GM23338 (cell line): ENCODE data around the gene PARD3. TPM values are rescaled to one million over a fixed set of nuclear protein-coding genes. Genes with fewer than 3 reads are reported as not detected.

Experiments used
- ATAC-seq: fragments of 200-7000 bp; cut with Tn5 transposase; 3 replicates; pipeline ENCODE4 v1.9.1; 2020
- DNase-seq: peaks from one replicate; pipeline ENCODE4 v3.0.0-alpha.2; 2015; ENCODE audit warnings: low spot score
- H2AFZ ChIP-seq: fragments of 200-600 bp; sonication (generic); 2 replicates; pipeline ENCODE4 v1.8.0; 2016; ENCODE audit warnings: antibody characterized with exemption, mild to moderate bottlenecking, moderate library complexity
- H3F3A ChIP-seq: fragments of 200-600 bp; sonication (generic); replicated peaks from 2 replicates; pipeline ENCODE4 v1.8.0; 2017; ENCODE audit warnings: antibody characterized with exemption, mixed run types, low read depth
- H3K27ac ChIP-seq: fragments of 200-600 bp; sonication (generic); 2 replicates; pipeline ENCODE4 v1.6.1; 2016; ENCODE audit warnings: low read depth
- H3K27me3 ChIP-seq: fragments of 200-600 bp; sonication (generic); 2 replicates; pipeline ENCODE4 v1.8.0; 2016; ENCODE audit warnings: mild to moderate bottlenecking, mixed run types, moderate library complexity; ENCODE audit not compliant: insufficient read depth
- H3K36me3 ChIP-seq: fragments of 200-600 bp; sonication (generic); 2 replicates; pipeline ENCODE4 v1.8.0; 2016; ENCODE audit warnings: mild to moderate bottlenecking; ENCODE audit not compliant: insufficient read depth
- H3K4me1 ChIP-seq: fragments of 200-600 bp; sonication (generic); 2 replicates; pipeline ENCODE4 v1.8.0; 2016; ENCODE audit warnings: mild to moderate bottlenecking, moderate library complexity; ENCODE audit not compliant: insufficient read depth
- H3K4me2 ChIP-seq: fragments of 200-600 bp; sonication (generic); 2 replicates; pipeline ENCODE4 v1.7.1; 2017; ENCODE audit warnings: mixed run types
- H3K4me3 ChIP-seq: fragments of 200-600 bp; sonication (generic); 2 replicates; pipeline ENCODE4 v1.6.1; 2016; ENCODE audit warnings: mixed run types
- H3K79me2 ChIP-seq: fragments of 200-600 bp; sonication (generic); replicated peaks from 2 replicates; pipeline ENCODE4 v1.8.0; 2017; ENCODE audit warnings: mild to moderate bottlenecking; ENCODE audit not compliant: insufficient read depth
- H3K9me2 ChIP-seq: fragments of 200-600 bp; sonication (generic); 2 replicates; pipeline ENCODE4 v1.8.0; 2017; ENCODE audit not compliant: insufficient read depth
- H4K20me1 ChIP-seq: fragments of 200-600 bp; sonication (generic); replicated peaks from 2 replicates; pipeline ENCODE4 v1.8.0; 2017; ENCODE audit warnings: mild to moderate bottlenecking; ENCODE audit not compliant: insufficient read depth
- H3K27ac Mint-ChIP-seq: 2 replicates; pipeline ENCODE4 v1.8.0; 2020; ENCODE audit warnings: inconsistent platforms, mild to moderate bottlenecking, moderate library complexity, mixed read lengths
- H3K27me3 Mint-ChIP-seq: 3 replicates; pipeline ENCODE4 v1.8.0; 2022; ENCODE audit warnings: low read depth, mild to moderate bottlenecking, moderate library complexity, mixed read lengths, inconsistent platforms; ENCODE audit not compliant: insufficient read depth, poor library complexity
- H3K36me3 Mint-ChIP-seq: 3 replicates; pipeline ENCODE4 v1.8.0; 2021; ENCODE audit warnings: low read depth, mild to moderate bottlenecking, inconsistent platforms, moderate library complexity, mixed read lengths
- H3K4me1 Mint-ChIP-seq: 3 replicates; pipeline ENCODE4 v1.8.0; 2020; ENCODE audit warnings: mild to moderate bottlenecking, inconsistent platforms, mixed read lengths
- H3K4me3 Mint-ChIP-seq: 3 replicates; pipeline ENCODE4 v1.8.0; 2021; ENCODE audit warnings: moderate library complexity, mild to moderate bottlenecking, inconsistent platforms, mixed read lengths
- H3K9me3 Mint-ChIP-seq: 3 replicates; pipeline ENCODE4 v1.8.0; 2020; ENCODE audit warnings: moderate library complexity, mild to moderate bottlenecking, inconsistent platforms, mixed read lengths
- CREB1 ChIP-seq: fragments of 250-450 bp; sonication (Bioruptor Pico); IDR thresholded peaks from 2 replicates; pipeline ENCODE4 v1.5.0; 2020; ENCODE audit warnings: low read depth, mild to moderate bottlenecking, moderate library complexity
- CTCF ChIP-seq, 2 experiments: fragments of 200-600 bp in 1 of 2; sonication (generic) in 1 of 2; conservative IDR thresholded peaks; 2 replicates each; pipeline versions ENCODE4 v1.5.1 to v1.6.1; 2016 to 2017; ENCODE audit warnings: antibody characterized with exemption in 2 of 2, low read depth in 2 of 2, mild to moderate bottlenecking in 2 of 2, moderate library complexity in 1 of 2
- ETS1 ChIP-seq: IDR thresholded peaks from 2 replicates; pipeline ENCODE4 v1.6.1; 2016; ENCODE audit warnings: antibody characterized with exemption
- EZH2 ChIP-seq: fragments of 200-600 bp; sonication (generic); IDR thresholded peaks from one replicate; pipeline ENCODE4 v1.8.0; 2017; ENCODE audit warnings: antibody characterized with exemption, mild to moderate bottlenecking, low read depth; ENCODE audit not compliant: unreplicated experiment
- EZH2phosphoT487 ChIP-seq: fragments of 200-600 bp; sonication (generic); IDR thresholded peaks from one replicate; pipeline ENCODE4 v1.8.1; 2018; ENCODE audit warnings: antibody characterized with exemption; ENCODE audit not compliant: unreplicated experiment
- JUNB ChIP-seq: IDR thresholded peaks from one replicate; pipeline ENCODE4 v1.6.1; 2016; ENCODE audit warnings: antibody characterized with exemption; ENCODE audit not compliant: unreplicated experiment
- NANOG ChIP-seq: IDR thresholded peaks from 2 replicates; pipeline ENCODE4 v1.6.1; 2016; ENCODE audit warnings: antibody characterized with exemption, borderline replicate concordance
- POLR2AphosphoS5 ChIP-seq: IDR thresholded peaks from 2 replicates; pipeline ENCODE4 v1.6.1; 2016; ENCODE audit warnings: antibody characterized with exemption, low read depth
- REST ChIP-seq: IDR thresholded peaks from one replicate; pipeline ENCODE4 v1.6.1; 2018; ENCODE audit warnings: antibody characterized with exemption; ENCODE audit not compliant: unreplicated experiment
- STAT1 ChIP-seq: IDR thresholded peaks from one replicate; pipeline ENCODE4 v1.6.1; 2016; ENCODE audit warnings: antibody characterized with exemption; ENCODE audit not compliant: unreplicated experiment
- ZNF114 ChIP-seq: fragments of 250-450 bp; sonication (Bioruptor Pico); IDR thresholded peaks from 2 replicates; pipeline ENCODE4 v1.5.0; 2020; ENCODE audit warnings: mild to moderate bottlenecking, moderate library complexity
- ZNF331 ChIP-seq: fragments of 250-450 bp; sonication (Bioruptor Pico); IDR thresholded peaks from 2 replicates; pipeline ENCODE4 v1.5.0; 2020; ENCODE audit warnings: low read depth, mild to moderate bottlenecking, moderate library complexity
- polyA plus RNA-seq: library from polyadenylated mRNA; unstranded; fragments of >200 nt; fragmentation: Nextera tagmentation; extraction: Ambion mirVana; gene quantifications from 2 replicates; pipeline ENCODE4 v1.2.1, GENCODE V29; 2016
- total RNA-seq: library from RNA; depleted of rRNA; stranded (reverse); fragments of >200 nt; shearing (Covaris generic); gene quantifications from 2 replicates; pipeline ENCODE4 v1.2.3, GENCODE V29; 2014

The PARD3 gene
- total and polyA plus RNA-seq, 2 experiments from 2014 or later = 30.2 to 51.4 TPM

- H3K27ac ChIP-seq = no peak overlapping the region
- no peak for TF ChIP-seq NANOG
- no peak for TF ChIP-seq CREB1 (CRISPR knock-in tag)
- TF ChIP-seq ZNF331 (CRISPR knock-in tag) = no peak
- TF ChIP-seq STAT1 = no peak
- TF ChIP-seq EZH2 = no peak
- TF ChIP-seq JUNB = no peak
- no peak for TF ChIP-seq POLR2AphosphoS5
- TF ChIP-seq CTCF (conservative IDR thresholded peaks at IDR 0.05; ENCODE audit: low read depth in 2 of 2) = no peak
- no peak for TF ChIP-seq REST
- no peak for TF ChIP-seq ZNF114 (CRISPR knock-in tag)
- TF ChIP-seq EZH2phosphoT487 = no peak
- TF ChIP-seq ETS1 = no peak
- H3F3A ChIP-seq = no peaks in the 10 kb centered on the region; the same call in 1 of the 2 replicates
- no peaks in the 10 kb centered on the region for H3K27me3 ChIP-seq
- H3K27ac Mint-ChIP-seq = no peak overlapping the region
- peaks cover 7% of the 10 kb centered on the region; the same call in 2 of the 3 replicates for H3K9me3 Mint-ChIP-seq
- H3K4me1 Mint-ChIP-seq = peaks cover 35% of the 10 kb centered on the region
- DNase-seq (no peak), ATAC-seq (no peak)
- H3K36me3 ChIP-seq = no peaks in the 10 kb centered on the region
- no peaks in the 10 kb centered on the region for H3K27me3 Mint-ChIP-seq
- H3K79me2 ChIP-seq = no peaks in the 10 kb centered on the region
- H3K4me3 Mint-ChIP-seq = no peak overlapping the region
- peaks cover 10% of the 10 kb centered on the region; the same call in 1 of the 3 replicates for H3K36me3 Mint-ChIP-seq
- H2AFZ ChIP-seq = no peak overlapping the region
- H3K4me3 ChIP-seq = no peak overlapping the region
- no peaks in the 10 kb centered on the region for H3K9me2 ChIP-seq
- H3K4me1 ChIP-seq = peaks cover 29% of the 10 kb centered on the region
- H3K4me2 ChIP-seq = no peak overlapping the region
- no peaks in the 10 kb centered on the region for H4K20me1 ChIP-seq
These were observed 643.1 kb downstream of the PARD3 start for GRCh38 chr10:34171957-34172527.
